ENCODE measurements around the gene ANKFN1. TPM values are rescaled to one million over a fixed set of nuclear protein-coding genes. Genes with fewer than 3 reads are reported as not detected.
"Not testable (repeated sequence)": the region's sequence is repeated elsewhere in the genome, so short reads cannot be mapped to it uniquely, and the experiment has no call there.

Gene ANKFN1
- total RNA-seq, 1 donor from 2014 or later = not detected

- H3K9ac ChIP-seq = no peak overlapping the region
- H3K9me3 ChIP-seq (ENCODE audit: low read depth) = no peaks in the 10 kb centered on the region
- no peak for TF ChIP-seq EZH2 (IDR thresholded peaks at IDR 0.05)
- TF ChIP-seq EZH2phosphoT487 (IDR thresholded peaks at IDR 0.05) = no peak
- no peak for TF ChIP-seq CTCF (IDR thresholded peaks at IDR 0.05)
- H3K4me1 Mint-ChIP-seq = no peaks in the 10 kb centered on the region
- no peaks in the 10 kb centered on the region for H3F3A ChIP-seq (ENCODE audit: low read depth)
- H3K36me3 Mint-ChIP-seq = no peaks in the 10 kb centered on the region
- H3K4me2 ChIP-seq = no peak overlapping the region
- no peak overlapping the region for H3K27ac Mint-ChIP-seq
- no peaks in the 10 kb centered on the region for H3K27me3 Mint-ChIP-seq (ENCODE audit: insufficient read depth, low read depth)
- no peaks in the 10 kb centered on the region for H3K27me3 ChIP-seq
- H3K9me3 Mint-ChIP-seq = no peaks in the 10 kb centered on the region
- no peak for DNase-seq (ENCODE audit: low spot score)
- no peak overlapping the region for H3K27ac ChIP-seq
- H3K79me2 ChIP-seq (ENCODE audit: low read depth) = no peaks in the 10 kb centered on the region
- H3K4me1 ChIP-seq = no peaks in the 10 kb centered on the region
- H3K36me3 ChIP-seq = no peaks in the 10 kb centered on the region
- H3K4me3 ChIP-seq = no peak overlapping the region
- no peaks in the 10 kb centered on the region for H4K20me1 ChIP-seq (ENCODE audit: low read depth)
- H2AFZ ChIP-seq (replicated peaks) = no peak overlapping the region
- H3K4me3 Mint-ChIP-seq = no peak overlapping the region
Observed at GRCh38 chr17:56284482-56284881, 131.2 kb downstream of the ANKFN1 start.

- H3K27ac ChIP-seq; H3K27me3 ChIP-seq; H3K4me2 ChIP-seq; H3K4me1 ChIP-seq; H3K4me1 Mint-ChIP-seq; H3K36me3 Mint-ChIP-seq; H3F3A ChIP-seq (ENCODE audit: low read depth); H3K36me3 ChIP-seq; DNase-seq (ENCODE audit: low spot score); H4K20me1 ChIP-seq (ENCODE audit: low read depth); H3K9me3 ChIP-seq (ENCODE audit: low read depth); H3K4me3 Mint-ChIP-seq; H3K79me2 ChIP-seq (ENCODE audit: low read depth); H3K27ac Mint-ChIP-seq; H3K27me3 Mint-ChIP-seq (ENCODE audit: insufficient read depth, low read depth); H2AFZ ChIP-seq (replicated peaks); H3K4me3 ChIP-seq; H3K9me3 Mint-ChIP-seq; H3K9ac ChIP-seq: not testable (repeated sequence)
Observed at GRCh38 chr17:56288786-56289185, 135.5 kb downstream of the ANKFN1 start.

- no peaks in the 10 kb centered on the region for H3K9me3 ChIP-seq (ENCODE audit: low read depth)
- H3K4me1 Mint-ChIP-seq = peaks cover 7% of the 10 kb centered on the region
- H3K79me2 ChIP-seq (ENCODE audit: low read depth) = no peaks in the 10 kb centered on the region
- H2AFZ ChIP-seq (replicated peaks) = no peak overlapping the region
- H3F3A ChIP-seq (ENCODE audit: low read depth) = no peaks in the 10 kb centered on the region
- H3K4me2 ChIP-seq = no peak overlapping the region
- H3K9ac ChIP-seq = no peak overlapping the region
- no peaks in the 10 kb centered on the region for H3K36me3 Mint-ChIP-seq
- H3K27me3 ChIP-seq = no peaks in the 10 kb centered on the region
- H4K20me1 ChIP-seq (ENCODE audit: low read depth) = no peaks in the 10 kb centered on the region
- no peak for DNase-seq (ENCODE audit: low spot score)
- H3K36me3 ChIP-seq = no peaks in the 10 kb centered on the region
- no peak overlapping the region for H3K27ac Mint-ChIP-seq
- TF ChIP-seq EZH2phosphoT487 (IDR thresholded peaks at IDR 0.05) (no peak), EZH2 (IDR thresholded peaks at IDR 0.05) (no peak), CTCF (IDR thresholded peaks at IDR 0.05) (no peak)
- no peak overlapping the region for H3K27ac ChIP-seq
- H3K4me1 ChIP-seq = peaks cover 5% of the 10 kb centered on the region
- no peaks in the 10 kb centered on the region for H3K9me3 Mint-ChIP-seq
- H3K4me3 Mint-ChIP-seq = no peak overlapping the region
- no peaks in the 10 kb centered on the region for H3K27me3 Mint-ChIP-seq (ENCODE audit: insufficient read depth, low read depth)
- no peak overlapping the region for H3K4me3 ChIP-seq
Observed at GRCh38 chr17:56289321-56289720, 136.0 kb downstream of the ANKFN1 start.

GRCh38 chr17:56290101-56290801 is 137.0 kb downstream of the ANKFN1 start:
- Histone ChIP-seq H3K4me2 (no peak overlapping the region), H3K4me3 (no peak overlapping the region), H3K9ac (no peak overlapping the region)

More at GRCh38 chr17:56290101-56290801, 137.0 kb downstream of the ANKFN1 start:
- no peak overlapping the region for H3K4me3 Mint-ChIP-seq
- no peak overlapping the region for H3K27ac Mint-ChIP-seq
- Histone ChIP-seq H3K4me1 (peaks cover 5% of the 10 kb centered on the region), H3K36me3 (no peaks in the 10 kb centered on the region), H4K20me1 (ENCODE audit: low read depth) (no peaks in the 10 kb centered on the region), H3F3A (ENCODE audit: low read depth) (no peaks in the 10 kb centered on the region), H3K9me3 (ENCODE audit: low read depth) (no peaks in the 10 kb centered on the region), H3K27ac (no peak overlapping the region), H3K79me2 (ENCODE audit: low read depth) (no peaks in the 10 kb centered on the region), H2AFZ (replicated peaks) (no peak overlapping the region), H3K27me3 (no peaks in the 10 kb centered on the region)
- H3K36me3 Mint-ChIP-seq = no peaks in the 10 kb centered on the region
- no peak for TF ChIP-seq EZH2phosphoT487 (IDR thresholded peaks at IDR 0.05)
- TF ChIP-seq CTCF (IDR thresholded peaks at IDR 0.05) = no peak
- no peak for TF ChIP-seq EZH2 (IDR thresholded peaks at IDR 0.05)
- DNase-seq (ENCODE audit: low spot score) = no peak
- peaks cover 7% of the 10 kb centered on the region for H3K4me1 Mint-ChIP-seq
- no peaks in the 10 kb centered on the region for H3K27me3 Mint-ChIP-seq (ENCODE audit: insufficient read depth, low read depth)
- H3K9me3 Mint-ChIP-seq = no peaks in the 10 kb centered on the region
